GM19395 (cell line): ENCODE results near the gene CSRP1.
"Not testable (repeated sequence)": the region's sequence is repeated elsewhere in the genome, so short reads cannot be mapped to it uniquely, and the experiment has no call there.

Experiments used
- ATAC-seq: cut with Tn5 transposase; IDR thresholded peaks from one replicate; pipeline ENCODE4 v1.9.1; 2021; ENCODE audit warnings: mild to moderate bottlenecking, moderate library complexity; ENCODE audit not compliant: unreplicated experiment

Gene CSRP1

DNA sequence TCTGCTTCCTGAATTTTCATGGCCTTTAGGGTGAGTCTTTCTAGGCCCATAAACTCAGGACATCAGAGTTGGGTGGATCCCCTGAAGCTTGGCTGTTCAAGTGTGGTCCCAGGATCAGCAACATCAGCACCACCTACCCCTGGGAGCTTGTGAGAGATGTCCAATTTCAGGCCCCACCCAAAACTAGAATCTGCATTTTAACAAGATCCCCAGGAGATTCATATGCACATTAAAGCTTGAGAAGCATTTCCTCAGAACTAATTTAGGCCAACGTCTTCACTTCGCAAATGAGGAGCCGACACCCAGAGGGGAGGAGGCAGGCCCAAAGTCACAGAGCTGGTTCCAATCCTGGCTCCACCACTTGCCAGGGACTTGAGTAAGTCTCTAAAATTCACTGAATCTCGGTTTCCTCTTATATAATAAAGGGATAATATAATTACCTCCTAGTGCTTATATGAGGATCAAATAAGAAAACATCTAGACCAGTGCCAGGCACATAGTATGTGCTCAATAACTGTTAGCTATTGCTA lies 27.7 kb downstream of the CSRP1 start:
- no peak for ATAC-seq

- ATAC-seq, result not testable (repeated sequence)
Measured at GRCh38 chr1:201478666-201479065, 28.3 kb downstream of the CSRP1 start.

- no peak for ATAC-seq
Measured at GRCh38 chr1:201476670-201477344, 30.1 kb downstream of the CSRP1 start.

DNA sequence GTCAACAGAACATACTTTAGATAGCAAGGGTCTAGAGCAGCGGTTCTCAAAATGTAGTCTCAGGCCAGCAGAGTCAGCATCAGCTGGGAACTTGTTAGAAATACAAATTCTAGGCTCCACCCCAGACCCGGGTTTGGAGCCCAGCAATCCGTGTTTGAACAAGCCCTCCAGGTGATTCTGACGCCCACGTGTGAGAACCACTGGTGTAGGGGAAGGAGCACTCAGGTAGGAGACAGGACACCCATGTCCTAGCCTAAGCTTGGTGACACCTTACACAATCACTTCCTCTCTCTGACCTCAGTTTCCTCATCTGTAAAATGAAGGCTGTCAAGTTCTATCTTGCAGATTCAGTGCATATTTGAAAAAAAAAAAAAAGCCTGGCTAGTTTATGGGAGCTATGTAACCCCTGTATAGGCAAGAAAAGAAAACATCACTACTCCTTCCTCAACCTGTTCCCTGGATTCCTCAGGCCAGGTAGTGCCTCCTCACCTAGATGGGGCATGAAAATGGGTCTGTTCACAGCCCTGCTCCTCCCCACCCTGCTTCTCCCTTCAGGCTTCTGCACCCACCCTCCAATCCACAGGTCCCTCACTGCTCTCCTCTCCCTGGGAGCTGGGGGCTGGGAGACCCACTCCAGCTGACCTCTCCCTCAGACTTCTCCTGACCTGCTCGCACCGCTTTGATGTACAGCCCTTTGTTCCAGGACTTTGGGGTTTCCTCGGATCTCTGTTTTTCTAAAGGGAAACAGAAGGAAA lies 30.8 kb downstream of the CSRP1 start:
- ATAC-seq, result no peak

DNA sequence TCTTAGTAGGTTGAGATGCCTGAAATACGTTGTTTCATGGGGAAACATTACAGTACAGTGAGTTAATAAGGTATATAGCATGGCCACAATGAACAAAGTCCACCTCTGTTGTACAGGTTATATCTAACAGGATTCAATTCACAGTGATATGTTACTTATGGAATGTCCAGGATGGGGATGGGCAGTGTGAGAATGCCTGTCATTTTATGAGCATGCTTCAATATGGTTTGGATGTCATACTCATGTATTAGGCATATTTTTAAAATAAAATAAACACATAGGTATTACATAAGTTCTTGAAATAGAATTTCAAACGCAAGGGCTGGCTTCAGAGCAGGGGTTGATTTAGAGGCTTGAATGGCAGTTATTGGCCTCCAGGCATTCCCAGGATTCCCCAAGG lies 31.8 kb downstream of the CSRP1 start:
- ATAC-seq, result no peak

DNA sequence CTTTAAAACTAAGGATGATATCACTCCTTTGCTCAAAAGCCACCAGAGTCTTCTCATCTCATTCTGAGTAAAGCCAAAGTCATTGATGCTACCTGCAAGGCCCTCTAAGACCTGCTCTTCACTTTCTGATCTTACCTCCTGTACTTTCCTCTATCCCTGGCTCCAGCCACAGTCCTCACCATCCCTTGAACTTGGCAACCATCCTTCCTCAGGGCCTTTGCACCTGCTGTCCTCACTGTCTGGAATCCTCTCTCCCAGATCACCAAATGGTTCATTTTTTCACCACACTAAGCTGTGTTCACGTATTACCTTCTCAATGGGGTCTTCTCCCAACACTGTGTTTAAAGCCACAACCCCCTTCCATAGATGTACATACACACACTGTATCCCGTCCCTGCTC lies 33.6 kb downstream of the CSRP1 start:
- ATAC-seq, result no peak

- not testable (repeated sequence) for ATAC-seq
Measured at GRCh38 chr1:201472321-201472720, 34.6 kb downstream of the CSRP1 start.

DNA sequence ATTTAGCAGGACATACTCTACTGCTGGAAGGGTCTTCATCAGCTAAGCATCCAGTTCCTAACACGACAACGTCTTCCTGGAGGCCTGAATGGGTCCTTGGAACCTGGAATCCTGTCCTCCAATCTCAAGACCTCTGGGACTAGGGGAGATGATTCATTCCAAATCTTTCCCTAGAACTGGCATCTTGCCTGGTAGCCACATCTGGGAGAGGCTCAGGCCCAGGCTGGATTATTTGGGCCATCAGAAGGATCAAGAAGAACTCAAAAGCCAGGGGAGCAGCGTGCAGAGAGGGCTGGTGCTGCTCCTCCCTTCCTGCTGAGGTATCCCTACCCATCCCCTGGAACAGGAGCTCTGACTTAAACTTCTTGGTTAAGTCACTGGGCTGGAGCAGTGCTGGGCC lies 35.2 kb downstream of the CSRP1 start:
- ATAC-seq, result no peak

- ATAC-seq, result no peak
Measured at GRCh38 chr1:201470581-201470980, 36.3 kb downstream of the CSRP1 start.

DNA sequence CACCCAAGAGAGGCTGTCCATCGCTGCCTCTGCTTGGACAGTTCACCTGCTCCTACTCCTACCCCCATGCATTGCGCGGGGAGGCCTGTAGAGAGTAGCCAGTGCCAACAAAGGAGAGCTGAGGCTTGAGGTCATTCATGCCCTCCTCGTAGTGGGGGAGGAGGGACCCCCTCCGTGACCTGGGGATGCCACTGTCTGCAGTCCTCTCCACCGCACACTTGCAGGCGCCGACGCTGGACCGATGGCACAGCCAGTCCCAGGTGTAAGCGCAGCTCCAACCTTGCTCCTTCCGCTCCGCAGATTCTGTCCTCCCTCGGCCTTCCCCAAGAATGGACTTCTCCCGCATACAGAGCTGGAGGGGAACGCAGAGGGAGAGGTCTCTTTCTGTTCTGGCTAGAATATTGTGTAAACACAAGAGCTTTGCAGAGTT lies 37.3 kb downstream of the CSRP1 start:
- peak; percentile 20 for ATAC-seq

DNA sequence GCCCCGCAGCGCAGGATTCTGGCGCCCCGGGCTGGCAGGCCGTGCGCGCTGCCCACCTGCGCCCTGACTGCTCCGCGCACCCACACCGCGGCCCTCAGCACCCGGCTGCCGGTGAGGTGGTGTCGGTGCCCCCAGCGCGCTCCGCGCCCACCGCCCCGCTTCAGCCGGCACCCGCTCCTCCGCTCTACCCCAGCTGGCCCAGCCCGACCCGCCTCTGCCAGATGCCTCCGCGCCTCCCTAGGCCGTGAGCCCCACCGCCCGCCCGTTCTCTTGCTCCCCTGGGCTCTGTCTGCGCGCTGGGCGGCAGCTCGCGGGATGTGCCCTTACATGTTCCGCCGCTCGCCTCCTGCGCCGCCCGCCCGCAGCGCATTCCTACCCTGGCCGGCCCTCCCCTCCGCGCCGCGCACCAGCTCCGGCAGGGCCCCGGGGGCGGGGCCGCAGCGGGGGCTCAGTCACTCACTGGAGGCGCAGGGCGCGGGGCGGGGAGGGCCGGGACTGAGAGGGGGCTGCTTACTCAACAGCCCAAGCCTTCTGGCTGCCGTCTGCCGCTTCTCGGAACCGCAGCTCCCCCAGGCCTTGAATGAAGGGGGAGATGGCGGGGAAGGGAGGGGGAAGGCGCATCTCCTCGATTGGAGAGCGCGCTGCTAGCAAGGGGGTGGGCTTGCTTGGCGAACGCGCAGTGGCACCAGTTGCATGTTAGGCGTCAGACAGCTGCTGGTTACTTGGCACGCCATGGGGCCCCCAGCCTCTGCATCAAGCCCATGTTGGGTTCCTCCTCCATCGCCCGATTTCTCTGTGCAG lies 37.9 kb downstream of the CSRP1 start, which contains the start of gene PHLDA3:
Gene PHLDA3 (minus strand): TSS at position 345 of the 801 bp plus-strand sequence. CDS start 402 bp downstream, outside the sequence.
- ATAC-seq, result peak; percentile 74

DNA sequence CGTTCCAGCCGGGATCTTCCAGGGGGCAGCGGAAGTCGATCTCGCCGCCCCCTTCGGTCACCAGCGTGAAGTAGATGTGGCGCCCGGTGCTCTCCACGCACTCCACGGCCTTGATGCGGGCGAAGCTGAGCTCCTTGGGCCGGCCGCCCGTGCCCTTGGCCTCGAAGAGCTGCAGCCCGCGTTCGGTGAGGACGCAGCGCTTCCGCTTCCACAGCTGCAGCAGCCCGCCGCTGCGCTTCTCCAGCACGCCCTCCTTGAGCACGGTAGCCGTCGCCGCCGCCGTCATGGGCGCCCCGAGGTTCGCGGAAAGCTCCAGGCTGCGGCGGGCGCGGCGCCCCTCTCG lies 38.5 kb downstream of the CSRP1 start:
- ATAC-seq, result peak; percentile 41

DNA sequence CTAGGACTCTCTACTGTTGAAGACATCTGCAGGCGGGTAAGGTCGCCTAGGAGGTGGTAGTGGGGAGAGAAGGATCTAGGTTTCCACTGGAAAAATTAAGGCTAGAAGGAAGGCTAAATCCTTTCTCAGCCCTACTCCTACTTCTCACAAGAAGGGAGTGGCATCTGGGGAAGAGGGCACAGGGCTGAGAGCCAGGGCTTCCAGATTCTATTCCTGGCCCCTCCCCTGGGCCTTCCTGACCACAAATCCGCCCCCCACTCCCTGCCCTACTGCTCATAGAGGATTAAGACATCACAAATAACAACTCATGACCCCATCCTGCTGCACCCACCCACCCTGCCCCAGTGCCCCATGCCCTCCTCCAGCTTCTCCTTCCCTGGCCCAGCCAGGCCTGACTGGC lies 40.4 kb downstream of the CSRP1 start:
- ATAC-seq, result no peak

DNA sequence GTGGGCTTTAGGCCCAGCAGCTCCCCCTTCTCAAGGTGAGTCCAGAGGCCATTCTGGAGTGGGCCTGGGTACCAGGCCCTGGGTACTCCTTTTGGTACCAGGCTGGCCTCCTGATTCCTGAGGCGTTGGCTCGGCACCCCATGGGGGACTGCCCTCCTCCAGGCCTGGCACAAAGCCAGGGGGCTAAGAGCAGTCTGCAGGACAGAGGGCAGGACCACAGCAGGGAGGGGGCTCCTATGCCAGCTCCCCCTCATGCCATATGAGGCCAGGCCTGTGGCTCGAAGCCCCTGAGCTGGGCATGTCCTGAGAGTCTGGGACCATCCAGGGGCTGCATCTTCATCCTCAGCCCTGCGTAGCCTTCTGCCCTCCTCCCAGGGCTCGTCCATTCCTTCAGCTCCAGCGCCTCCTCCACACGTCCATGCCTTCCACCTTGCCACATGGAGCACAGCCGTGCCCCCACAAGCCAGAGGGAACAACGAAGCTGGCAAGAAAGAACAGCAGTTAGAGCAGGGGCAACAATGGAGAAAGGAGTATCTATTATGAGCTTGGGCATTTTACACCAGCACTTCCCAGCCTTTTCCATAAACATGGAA lies 41.1 kb downstream of the CSRP1 start:
- no peak for ATAC-seq

DNA sequence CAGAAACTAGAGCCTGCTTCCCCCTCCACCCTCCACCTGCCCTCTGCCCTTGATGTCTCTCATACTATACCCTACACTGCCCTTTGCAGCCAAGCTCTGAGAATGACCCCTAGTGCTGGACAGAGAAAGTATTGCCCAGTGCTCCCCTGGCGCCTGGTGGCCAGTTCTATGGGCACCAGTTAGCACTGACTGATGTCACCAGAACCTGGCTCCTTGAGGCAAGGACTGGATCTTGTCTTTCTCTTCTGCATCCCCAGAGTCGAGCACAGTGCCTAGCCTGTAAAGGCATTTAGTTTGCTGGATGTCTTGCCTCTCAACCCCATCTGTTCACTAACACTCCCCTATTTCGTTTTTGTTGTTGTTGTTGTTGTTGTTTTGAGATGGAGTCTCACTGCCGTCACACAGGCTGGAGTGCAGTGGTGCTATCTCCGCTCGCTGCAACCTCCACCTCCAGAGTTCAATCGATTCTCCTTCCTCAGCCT lies 43.8 kb downstream of the CSRP1 start:
- no peak for ATAC-seq

DNA sequence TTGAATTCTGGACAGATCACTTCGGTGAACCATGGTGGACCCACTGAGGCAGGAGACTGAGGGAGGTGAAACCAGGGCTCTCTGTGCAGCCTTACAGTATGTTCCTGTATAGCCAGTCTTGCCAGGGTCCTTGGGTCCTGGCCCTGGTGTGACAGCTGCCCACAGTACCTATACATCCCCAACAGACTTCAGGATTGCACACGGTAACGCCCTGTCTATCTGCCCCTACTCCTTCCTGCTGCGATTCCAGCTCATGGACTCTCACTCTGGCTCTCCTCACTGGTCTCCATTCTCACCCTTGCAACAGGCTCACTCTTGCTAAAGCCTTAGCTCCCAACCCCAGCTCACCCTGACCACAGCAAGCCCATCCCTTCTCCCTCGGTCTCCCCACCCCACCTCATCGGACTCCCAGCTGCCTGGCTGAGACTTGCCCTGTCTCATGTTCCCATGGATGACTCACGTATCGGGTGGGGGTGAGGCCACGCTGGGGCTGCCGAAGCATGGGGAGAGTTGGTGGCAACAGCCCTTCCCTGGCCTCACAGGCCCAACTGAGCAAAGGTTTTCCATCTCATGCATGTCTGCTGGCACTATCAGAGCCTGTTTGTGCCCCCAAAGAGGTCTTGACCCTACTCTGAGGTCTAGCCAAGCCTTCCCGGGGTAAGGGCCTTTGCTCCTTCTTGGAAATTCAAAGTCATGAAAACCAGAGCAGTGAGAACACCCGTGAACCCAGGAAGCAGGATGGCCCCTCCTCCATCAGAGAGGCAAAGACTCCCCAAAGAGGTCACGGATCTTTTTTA lies 45.1 kb downstream of the CSRP1 start:
- ATAC-seq, result no peak

- no peak for ATAC-seq
Measured at GRCh38 chr1:201460814-201461644, 45.9 kb downstream of the CSRP1 start.

GRCh38 chr1:201459775-201460174 lies 47.1 kb downstream of the CSRP1 start:
- no peak for ATAC-seq

DNA sequence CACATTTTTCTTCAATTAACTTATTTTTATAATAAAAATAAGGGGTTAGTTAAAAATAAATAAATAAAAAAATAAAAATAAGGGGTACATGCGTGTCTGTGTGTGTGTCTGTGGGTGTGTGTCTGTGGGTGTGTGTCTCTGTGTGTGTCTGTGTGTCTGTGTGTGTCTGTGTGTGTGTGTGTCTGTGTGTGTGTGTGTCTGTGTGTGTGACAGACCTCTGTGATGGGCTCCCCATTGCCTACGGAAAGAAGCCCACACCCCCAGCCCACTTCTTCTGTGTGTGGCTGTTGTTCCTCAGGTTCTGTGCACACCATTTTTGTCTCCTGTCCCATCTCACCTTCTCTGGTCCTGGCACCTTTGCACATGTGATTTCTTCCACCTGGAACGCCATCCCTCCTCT lies 47.9 kb downstream of the CSRP1 start:
- ATAC-seq, result no peak
